Gastroesophageal sphincter (tissue), 3 donors: ENCODE measurements around the gene RFTN2.

Source experiments
- EP300 ChIP-seq: sonication (generic); formaldehyde crosslinking; IDR thresholded peaks from one replicate; pipeline ENCODE4 v1.6.1; 2017; ENCODE audit warnings: antibody characterized with exemption, mild to moderate bottlenecking
- POLR2A ChIP-seq, 2 donors: fragments of 450-650 bp; IDR thresholded peaks; one replicate each; pipeline ENCODE4 v1.6.1; 2017; ENCODE audit warnings: antibody characterized with exemption in 2 of 2, mild to moderate bottlenecking in 2 of 2, moderate library complexity in 1 of 2
- POLR2AphosphoS5 ChIP-seq: sonication (generic); formaldehyde crosslinking; IDR thresholded peaks from one replicate; pipeline ENCODE4 v1.6.1; 2017; ENCODE audit warnings: antibody characterized with exemption
- TF ChIP-seq, protein P1 (sequence below), 4 experiments: fragments of 200-600 bp in 2 of 4; fragments of 450-650 bp in 2 of 4; sonication (generic) in 1 of 4; IDR thresholded peaks; one replicate each; pipeline ENCODE4 v1.5.1; 2017 to 2019; ENCODE audit warnings: antibody characterized with exemption in 4 of 4, mild to moderate bottlenecking in 2 of 4, moderate library complexity in 2 of 4

DNA sequence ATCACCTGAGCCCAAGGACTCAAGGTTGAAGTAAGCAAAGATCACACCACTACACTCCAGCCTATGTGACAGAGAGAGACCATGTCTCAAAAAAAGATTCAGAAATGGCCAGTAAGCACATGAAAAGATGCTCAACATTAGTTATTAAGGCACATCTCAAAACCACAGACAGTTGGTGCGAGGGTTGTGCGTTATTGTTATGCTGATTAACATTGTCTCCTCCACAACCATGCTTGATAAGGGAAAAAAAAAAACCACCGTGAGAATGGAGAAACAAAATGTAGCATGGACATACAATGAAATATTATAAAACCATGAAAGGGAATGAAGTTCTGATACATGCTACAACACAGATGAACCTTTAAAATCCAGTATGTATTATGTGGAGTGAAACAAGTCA, 132.2 kb downstream of the RFTN2 start:
- TF ChIP-seq POLR2AphosphoS5 (no peak), POLR2A (IDR thresholded peaks at IDR 0.05) (no peak), EP300 (no peak)
- TF ChIP-seq, protein P1, sequence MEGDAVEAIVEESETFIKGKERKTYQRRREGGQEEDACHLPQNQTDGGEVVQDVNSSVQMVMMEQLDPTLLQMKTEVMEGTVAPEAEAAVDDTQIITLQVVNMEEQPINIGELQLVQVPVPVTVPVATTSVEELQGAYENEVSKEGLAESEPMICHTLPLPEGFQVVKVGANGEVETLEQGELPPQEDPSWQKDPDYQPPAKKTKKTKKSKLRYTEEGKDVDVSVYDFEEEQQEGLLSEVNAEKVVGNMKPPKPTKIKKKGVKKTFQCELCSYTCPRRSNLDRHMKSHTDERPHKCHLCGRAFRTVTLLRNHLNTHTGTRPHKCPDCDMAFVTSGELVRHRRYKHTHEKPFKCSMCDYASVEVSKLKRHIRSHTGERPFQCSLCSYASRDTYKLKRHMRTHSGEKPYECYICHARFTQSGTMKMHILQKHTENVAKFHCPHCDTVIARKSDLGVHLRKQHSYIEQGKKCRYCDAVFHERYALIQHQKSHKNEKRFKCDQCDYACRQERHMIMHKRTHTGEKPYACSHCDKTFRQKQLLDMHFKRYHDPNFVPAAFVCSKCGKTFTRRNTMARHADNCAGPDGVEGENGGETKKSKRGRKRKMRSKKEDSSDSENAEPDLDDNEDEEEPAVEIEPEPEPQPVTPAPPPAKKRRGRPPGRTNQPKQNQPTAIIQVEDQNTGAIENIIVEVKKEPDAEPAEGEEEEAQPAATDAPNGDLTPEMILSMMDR (IDR thresholded peaks at IDR 0.05) = no peak
